OCI-LY1 (cell line): ENCODE data around the gene MAN2B1.
"Not testable (repeated sequence)": the region's sequence is repeated elsewhere in the genome, so short reads cannot be mapped to it uniquely, and the experiment has no call there.

Experiments
- H2AFZ ChIP-seq: fragments of 200-600 bp; sonication (generic), shearing (Covaris generic); 2 replicates; pipeline ENCODE4 v1.6.0; 2014; ENCODE audit warnings: antibody characterized with exemption, mild to moderate bottlenecking, low read length
- H3F3A ChIP-seq: fragments of 200-600 bp; sonication (generic), shearing (Covaris generic); 2 replicates; pipeline ENCODE4 v1.6.0; 2014; ENCODE audit warnings: mild to moderate bottlenecking, antibody characterized with exemption, low read length, moderate library complexity; ENCODE audit not compliant: insufficient read depth
- H3K27ac ChIP-seq: fragments of 200-600 bp; sonication (generic); 2 replicates; pipeline ENCODE4 v1.5.1; 2014; ENCODE audit warnings: low read length, mixed run types, mild to moderate bottlenecking, low read depth; ENCODE audit not compliant: poor library complexity, severe bottlenecking
- H3K27me3 ChIP-seq: fragments of 200-600 bp; sonication (generic); 2 replicates; pipeline ENCODE4 v1.6.0; 2014; ENCODE audit warnings: antibody characterized with exemption, mild to moderate bottlenecking, low read length, moderate library complexity; ENCODE audit not compliant: insufficient read depth
- H3K36me3 ChIP-seq: fragments of 200-600 bp; sonication (generic); 2 replicates; pipeline ENCODE4 v1.6.1; 2014; ENCODE audit warnings: mild to moderate bottlenecking, antibody characterized with exemption, low read length, moderate library complexity, mixed read lengths; ENCODE audit not compliant: insufficient read depth
- H3K4me1 ChIP-seq: fragments of 200-600 bp; sonication (generic); 2 replicates; pipeline ENCODE4 v1.5.1; 2014; ENCODE audit warnings: mild to moderate bottlenecking, low read length, moderate library complexity; ENCODE audit not compliant: insufficient read depth, severe bottlenecking
- H3K4me2 ChIP-seq: fragments of 200-600 bp; sonication (generic), shearing (Covaris generic); 2 replicates; pipeline ENCODE4 v1.6.1; 2014; ENCODE audit warnings: low read length
- H3K4me3 ChIP-seq: fragments of 200-600 bp; sonication (generic); 2 replicates; pipeline ENCODE4 v1.5.1; 2014; ENCODE audit warnings: low read length, low read depth, mild to moderate bottlenecking, mixed read lengths; ENCODE audit not compliant: poor library complexity, severe bottlenecking
- H3K79me2 ChIP-seq: fragments of 200-600 bp; shearing (Covaris generic); 2 replicates; pipeline ENCODE4 v1.6.1; 2016; ENCODE audit warnings: mixed run types, low read length, mixed read lengths; ENCODE audit not compliant: insufficient read depth
- H3K9ac ChIP-seq: fragments of 200-600 bp; sonication (generic), shearing (Covaris generic); 2 replicates; pipeline ENCODE4 v1.6.1; 2014; ENCODE audit warnings: mild to moderate bottlenecking, low read length, mixed read lengths
- H3K9me2 ChIP-seq: fragments of 200-600 bp; sonication (generic), shearing (Covaris generic); 2 replicates; pipeline ENCODE4 v1.6.1; 2014; ENCODE audit warnings: low read depth, mild to moderate bottlenecking, low read length, mixed read lengths
- H3K9me3 ChIP-seq: fragments of 200-600 bp; shearing (Covaris generic); 2 replicates; pipeline ENCODE4 v1.6.1; 2014; ENCODE audit warnings: low read length, mixed read lengths
- H4K20me1 ChIP-seq: fragments of 200-600 bp; sonication (generic), shearing (Covaris generic); 2 replicates; pipeline ENCODE4 v1.6.0; 2016; ENCODE audit warnings: mild to moderate bottlenecking, low read length; ENCODE audit not compliant: insufficient read depth
- EZH2 ChIP-seq: fragments of 200-600 bp; sonication (generic), shearing (Covaris generic); IDR thresholded peaks from 2 replicates; pipeline ENCODE4 v1.8.0; 2017; ENCODE audit warnings: borderline replicate concordance, mixed run types, mild to moderate bottlenecking, antibody characterized with exemption, low read length, moderate library complexity, mixed read lengths
- TF ChIP-seq, protein P1 (sequence below): fragments of 200-600 bp; sonication (generic), shearing (Covaris generic); IDR thresholded peaks from 2 replicates; pipeline ENCODE4 v1.5.1; 2017; ENCODE audit warnings: mild to moderate bottlenecking, antibody characterized with exemption, low read length, moderate library complexity, mixed read lengths

The MAN2B1 gene

DNA sequence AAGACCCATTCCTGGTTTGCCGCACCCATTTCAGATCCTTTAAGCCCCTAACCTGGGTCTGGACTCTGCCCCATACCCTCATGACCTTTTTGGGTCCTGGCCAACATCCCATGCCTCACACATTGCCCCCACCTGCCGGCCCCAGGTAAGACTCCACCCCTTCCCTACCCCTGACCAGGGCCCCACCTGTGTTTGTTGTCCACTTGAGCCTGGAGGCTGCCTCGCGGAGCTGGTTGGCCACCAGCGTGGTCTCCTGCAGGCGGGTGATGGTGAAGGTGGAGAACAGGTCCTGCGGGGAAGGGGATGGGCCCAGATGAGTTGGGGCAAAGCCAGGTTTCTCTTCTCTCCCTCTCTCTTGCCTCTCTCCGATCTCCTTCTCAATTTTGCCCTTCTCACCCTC, 19.5 kb downstream of the MAN2B1 start:
- H3K79me2 ChIP-seq, result no peaks in the 10 kb centered on the region
- H3K27me3 ChIP-seq, result no peaks in the 10 kb centered on the region
- H3K4me2 ChIP-seq, result no peak overlapping the region
- no peak overlapping the region for H3K4me3 ChIP-seq
- H3K9ac ChIP-seq, result no peak overlapping the region
- TF ChIP-seq, protein P1, sequence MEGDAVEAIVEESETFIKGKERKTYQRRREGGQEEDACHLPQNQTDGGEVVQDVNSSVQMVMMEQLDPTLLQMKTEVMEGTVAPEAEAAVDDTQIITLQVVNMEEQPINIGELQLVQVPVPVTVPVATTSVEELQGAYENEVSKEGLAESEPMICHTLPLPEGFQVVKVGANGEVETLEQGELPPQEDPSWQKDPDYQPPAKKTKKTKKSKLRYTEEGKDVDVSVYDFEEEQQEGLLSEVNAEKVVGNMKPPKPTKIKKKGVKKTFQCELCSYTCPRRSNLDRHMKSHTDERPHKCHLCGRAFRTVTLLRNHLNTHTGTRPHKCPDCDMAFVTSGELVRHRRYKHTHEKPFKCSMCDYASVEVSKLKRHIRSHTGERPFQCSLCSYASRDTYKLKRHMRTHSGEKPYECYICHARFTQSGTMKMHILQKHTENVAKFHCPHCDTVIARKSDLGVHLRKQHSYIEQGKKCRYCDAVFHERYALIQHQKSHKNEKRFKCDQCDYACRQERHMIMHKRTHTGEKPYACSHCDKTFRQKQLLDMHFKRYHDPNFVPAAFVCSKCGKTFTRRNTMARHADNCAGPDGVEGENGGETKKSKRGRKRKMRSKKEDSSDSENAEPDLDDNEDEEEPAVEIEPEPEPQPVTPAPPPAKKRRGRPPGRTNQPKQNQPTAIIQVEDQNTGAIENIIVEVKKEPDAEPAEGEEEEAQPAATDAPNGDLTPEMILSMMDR, result no peak
- no peak for TF ChIP-seq EZH2
- no peak overlapping the region for H2AFZ ChIP-seq
- H3K9me2 ChIP-seq, result no peaks in the 10 kb centered on the region
- H3F3A ChIP-seq, result no peaks in the 10 kb centered on the region
- peaks cover 35% of the 10 kb centered on the region for H3K36me3 ChIP-seq
- H3K4me1 ChIP-seq, result no peaks in the 10 kb centered on the region
- H3K9me3 ChIP-seq, result no peaks in the 10 kb centered on the region
- H3K27ac ChIP-seq, result no peak overlapping the region
- H4K20me1 ChIP-seq, result no peaks in the 10 kb centered on the region

DNA sequence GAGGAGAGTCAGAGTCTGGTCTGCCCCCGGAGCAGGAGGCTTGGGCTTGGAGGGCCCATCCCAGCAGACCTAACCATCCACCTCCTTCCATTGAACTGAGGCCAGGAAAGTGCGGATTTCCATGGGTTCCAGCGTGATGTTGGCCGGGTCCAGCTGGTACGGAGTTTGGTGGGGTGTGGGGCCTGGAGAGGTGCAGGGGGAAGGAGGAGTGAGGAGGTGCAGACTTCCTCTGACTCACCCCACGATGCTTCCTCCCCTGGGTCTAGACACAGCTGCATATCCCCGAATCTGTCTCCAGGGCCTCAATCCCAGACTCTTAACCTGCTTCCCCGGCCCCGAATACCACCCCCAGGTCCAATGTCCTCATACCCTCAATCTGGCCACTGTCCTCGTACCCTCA, 20.0 kb downstream of the MAN2B1 start:
- no peaks in the 10 kb centered on the region for H3K9me3 ChIP-seq
- no peak for TF ChIP-seq EZH2
- TF ChIP-seq, protein P1, result no peak
- peaks cover 30% of the 10 kb centered on the region for H3K36me3 ChIP-seq

DNA sequence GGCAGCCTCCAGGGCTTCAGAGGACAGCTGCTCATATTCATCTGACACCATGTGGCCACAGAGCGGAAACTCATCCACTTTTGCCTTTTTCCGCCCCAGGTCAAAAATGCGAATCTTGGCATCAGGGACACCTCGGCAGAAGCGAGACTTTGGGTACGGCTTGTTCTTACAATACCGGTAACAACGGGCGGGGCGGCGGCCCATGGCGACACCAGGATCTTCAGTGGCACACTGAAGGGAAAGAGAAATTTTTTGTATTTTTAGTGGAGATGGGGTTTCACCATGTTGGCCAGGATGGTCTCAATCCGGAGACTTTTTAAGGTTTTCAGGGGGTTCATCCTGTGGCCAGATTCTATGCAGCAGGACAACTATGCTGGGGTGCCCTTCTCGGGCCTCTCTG, 22.8 kb downstream of the MAN2B1 start:
- H3K9ac ChIP-seq, H3K79me2 ChIP-seq, H4K20me1 ChIP-seq, H3K4me2 ChIP-seq, H3K27me3 ChIP-seq, H2AFZ ChIP-seq, H3K9me3 ChIP-seq, H3K27ac ChIP-seq, H3F3A ChIP-seq, H3K4me3 ChIP-seq, H3K9me2 ChIP-seq, H3K4me1 ChIP-seq: not testable (repeated sequence)
- H3K36me3 ChIP-seq, result peaks cover 19% of the 10 kb centered on the region

More for the DNA sequence above, 20.0 kb downstream of the MAN2B1 start:
- Histone ChIP-seq H3K4me3 (no peak overlapping the region), H3K27ac (no peak overlapping the region), H3K9ac (no peak overlapping the region), H3K4me1 (no peaks in the 10 kb centered on the region), H3K9me2 (no peaks in the 10 kb centered on the region), H4K20me1 (no peaks in the 10 kb centered on the region), H3F3A (no peaks in the 10 kb centered on the region), H3K4me2 (no peak overlapping the region), H3K79me2 (no peaks in the 10 kb centered on the region), H2AFZ (no peak overlapping the region), H3K27me3 (no peaks in the 10 kb centered on the region)

DNA sequence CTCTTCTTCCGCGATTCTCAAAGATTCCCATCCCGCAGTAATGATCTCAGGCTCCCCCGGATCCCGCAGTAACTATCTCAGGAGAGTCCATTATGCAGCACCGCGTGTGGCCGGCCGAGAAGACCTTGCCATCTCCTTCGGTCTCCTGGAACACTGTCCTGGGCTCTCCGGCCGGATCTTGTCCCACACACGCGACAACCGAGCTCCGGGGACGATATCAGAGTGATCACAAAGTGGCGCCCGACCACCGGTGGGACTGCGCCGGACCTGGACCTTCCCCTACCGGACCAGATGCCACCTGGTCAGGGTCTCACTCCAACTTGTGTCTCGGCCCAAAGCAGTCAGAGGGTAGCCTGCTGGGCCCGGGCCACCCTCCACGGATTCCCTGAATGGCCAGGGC, 24.0 kb downstream of the MAN2B1 start:
- peaks cover 19% of the 10 kb centered on the region for H3K36me3 ChIP-seq
- peaks cover 8% of the 10 kb centered on the region for H3K4me1 ChIP-seq
- no peaks in the 10 kb centered on the region for H3K9me3 ChIP-seq
- H3K79me2 ChIP-seq, result no peaks in the 10 kb centered on the region
- no peak overlapping the region for H3K4me2 ChIP-seq
- H3K4me3 ChIP-seq, result no peak overlapping the region
- TF ChIP-seq EZH2, result no peak
- TF ChIP-seq, protein P1, result no peak
- no peaks in the 10 kb centered on the region for H3K27me3 ChIP-seq
- H4K20me1 ChIP-seq, result no peaks in the 10 kb centered on the region
- no peak overlapping the region for H3K9ac ChIP-seq
- no peaks in the 10 kb centered on the region for H3F3A ChIP-seq
- no peak overlapping the region for H3K27ac ChIP-seq
- no peak overlapping the region for H2AFZ ChIP-seq
- H3K9me2 ChIP-seq, result no peaks in the 10 kb centered on the region
